ENCODE measurements around the gene FUBP3. TPM values are rescaled to one million over a fixed set of nuclear protein-coding genes. Genes with fewer than 3 reads are reported as not detected.

Gene FUBP3
- total RNA-seq, 1 donor: 37.6 TPM

- TF ChIP-seq, protein P1, sequence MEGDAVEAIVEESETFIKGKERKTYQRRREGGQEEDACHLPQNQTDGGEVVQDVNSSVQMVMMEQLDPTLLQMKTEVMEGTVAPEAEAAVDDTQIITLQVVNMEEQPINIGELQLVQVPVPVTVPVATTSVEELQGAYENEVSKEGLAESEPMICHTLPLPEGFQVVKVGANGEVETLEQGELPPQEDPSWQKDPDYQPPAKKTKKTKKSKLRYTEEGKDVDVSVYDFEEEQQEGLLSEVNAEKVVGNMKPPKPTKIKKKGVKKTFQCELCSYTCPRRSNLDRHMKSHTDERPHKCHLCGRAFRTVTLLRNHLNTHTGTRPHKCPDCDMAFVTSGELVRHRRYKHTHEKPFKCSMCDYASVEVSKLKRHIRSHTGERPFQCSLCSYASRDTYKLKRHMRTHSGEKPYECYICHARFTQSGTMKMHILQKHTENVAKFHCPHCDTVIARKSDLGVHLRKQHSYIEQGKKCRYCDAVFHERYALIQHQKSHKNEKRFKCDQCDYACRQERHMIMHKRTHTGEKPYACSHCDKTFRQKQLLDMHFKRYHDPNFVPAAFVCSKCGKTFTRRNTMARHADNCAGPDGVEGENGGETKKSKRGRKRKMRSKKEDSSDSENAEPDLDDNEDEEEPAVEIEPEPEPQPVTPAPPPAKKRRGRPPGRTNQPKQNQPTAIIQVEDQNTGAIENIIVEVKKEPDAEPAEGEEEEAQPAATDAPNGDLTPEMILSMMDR (IDR thresholded peaks at IDR 0.05; ENCODE audit: insufficient read depth, low read length): no peak
Measured at GRCh38 chr9:130633336-130634190, 54.2 kb downstream of the FUBP3 start.

GRCh38 chr9:130634191-130634768, 54.9 kb downstream of the FUBP3 start:
- no peak overlapping the region for H3K4me3 ChIP-seq (ENCODE audit: low read depth, low read length)
- TF ChIP-seq, protein P1 (IDR thresholded peaks at IDR 0.05; ENCODE audit: insufficient read depth, low read length): no peak
- no peak for DNase-seq (ENCODE audit: low read depth)

More at GRCh38 chr9:130633336-130634190, 54.2 kb downstream of the FUBP3 start:
- no peak for DNase-seq (ENCODE audit: low read depth)
- H3K4me3 ChIP-seq (ENCODE audit: low read depth, low read length): no peak overlapping the region

GRCh38 chr9:130634801-130635200, 55.4 kb downstream of the FUBP3 start:
- no peak overlapping the region for H3K4me3 ChIP-seq (ENCODE audit: low read depth, low read length)
- no peak for DNase-seq (ENCODE audit: low read depth)
- TF ChIP-seq, protein P1 (IDR thresholded peaks at IDR 0.05; ENCODE audit: insufficient read depth, low read length): no peak

DNA sequence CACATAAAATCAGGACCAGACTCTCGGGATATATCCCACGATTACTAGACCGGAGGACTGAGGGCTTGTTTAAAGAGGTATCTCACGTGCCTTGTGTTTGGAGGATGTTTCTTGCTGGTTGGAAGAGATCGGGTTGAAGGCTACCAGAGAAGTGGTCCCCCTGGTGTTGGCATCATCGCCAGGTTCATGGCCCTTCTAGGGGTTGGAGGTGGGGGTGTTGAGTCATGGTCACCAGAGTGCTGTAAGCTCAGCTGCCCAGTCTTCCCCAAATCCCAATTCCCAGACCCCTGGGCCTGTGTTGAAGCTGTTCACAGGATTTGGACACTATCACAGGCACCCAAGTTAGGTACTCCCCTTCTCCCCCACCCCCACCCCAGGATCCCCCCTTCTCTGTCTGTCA, 55.9 kb downstream of the FUBP3 start:
- no peak for DNase-seq (ENCODE audit: low read depth)
- no peak overlapping the region for H3K4me3 ChIP-seq (ENCODE audit: low read depth, low read length)
- TF ChIP-seq, protein P1 (IDR thresholded peaks at IDR 0.05; ENCODE audit: insufficient read depth, low read length): no peak

DNA sequence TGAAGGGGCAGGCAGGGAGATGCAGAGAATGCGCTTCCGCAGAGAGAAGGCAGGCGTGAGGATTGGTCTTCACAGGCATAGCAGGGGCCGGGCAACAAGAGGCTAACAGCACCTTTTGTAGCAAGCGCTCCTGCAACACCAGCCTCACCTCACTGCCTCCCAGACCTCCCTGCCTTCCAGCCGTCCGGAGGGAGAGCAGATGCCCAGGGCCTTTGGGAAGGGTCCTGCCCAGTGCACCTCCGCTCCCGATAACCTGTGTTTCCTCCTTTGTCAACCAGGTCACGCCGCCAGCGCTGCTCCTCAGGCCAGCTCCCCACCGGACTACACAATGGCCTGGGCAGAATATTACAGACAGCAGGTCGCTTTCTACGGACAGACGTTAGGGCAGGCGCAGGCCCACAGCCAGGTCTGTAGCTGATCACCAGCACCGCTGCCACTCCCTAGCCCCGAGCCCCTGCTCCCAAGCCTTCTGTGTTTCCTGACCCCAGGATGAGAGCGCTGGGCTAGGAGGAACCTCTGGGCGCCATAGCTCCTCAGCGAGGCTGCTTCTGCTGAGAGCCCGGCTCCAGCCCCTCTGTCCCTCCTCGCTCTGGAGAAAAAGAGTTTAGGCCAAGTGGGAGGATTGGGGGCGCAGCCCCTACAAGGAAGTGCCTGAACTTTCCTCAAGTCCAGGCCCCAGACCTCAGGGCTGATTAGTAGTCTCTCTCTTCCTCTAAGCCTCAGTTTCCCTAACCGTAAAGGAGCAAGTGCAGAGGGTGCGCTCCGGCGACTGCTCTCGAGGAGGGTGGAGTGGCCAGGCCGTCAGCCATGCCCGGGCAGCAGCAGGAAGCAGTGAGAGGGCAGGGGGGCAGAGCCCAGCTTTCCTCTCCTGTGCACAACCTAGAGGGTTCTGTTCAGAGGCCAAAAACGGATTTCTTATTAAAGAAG, 56.6 kb downstream of the FUBP3 start:
- H3K4me3 ChIP-seq (ENCODE audit: low read depth, low read length): no peak overlapping the region
- TF ChIP-seq, protein P1 (IDR thresholded peaks at IDR 0.05; ENCODE audit: insufficient read depth, low read length): no peak
- DNase-seq (ENCODE audit: low read depth): no peak

GRCh38 chr9:130636648-130637020, 57.3 kb downstream of the FUBP3 start:
- DNase-seq (ENCODE audit: low read depth): no peak
- TF ChIP-seq, protein P1 (IDR thresholded peaks at IDR 0.05; ENCODE audit: insufficient read depth, low read length): no peak
- no peak overlapping the region for H3K4me3 ChIP-seq (ENCODE audit: low read depth, low read length)
